Astrocyte (in vitro differentiated cells and primary cell): ENCODE data around the gene ZBTB16.

Source experiments
- EZH2 ChIP-seq: IDR thresholded peaks from 2 replicates; pipeline ENCODE4 v1.6.1; 2012; ENCODE audit warnings: mild to moderate bottlenecking, low read length, inconsistent platforms; ENCODE audit not compliant: insufficient read depth
- TF ChIP-seq, protein P1 (sequence below): IDR thresholded peaks from 2 replicates; pipeline ENCODE4 v1.5.1; 2011; ENCODE audit warnings: low read depth, mild to moderate bottlenecking, inconsistent platforms, low read length, moderate library complexity; ENCODE audit not compliant: insufficient read depth

DNA sequence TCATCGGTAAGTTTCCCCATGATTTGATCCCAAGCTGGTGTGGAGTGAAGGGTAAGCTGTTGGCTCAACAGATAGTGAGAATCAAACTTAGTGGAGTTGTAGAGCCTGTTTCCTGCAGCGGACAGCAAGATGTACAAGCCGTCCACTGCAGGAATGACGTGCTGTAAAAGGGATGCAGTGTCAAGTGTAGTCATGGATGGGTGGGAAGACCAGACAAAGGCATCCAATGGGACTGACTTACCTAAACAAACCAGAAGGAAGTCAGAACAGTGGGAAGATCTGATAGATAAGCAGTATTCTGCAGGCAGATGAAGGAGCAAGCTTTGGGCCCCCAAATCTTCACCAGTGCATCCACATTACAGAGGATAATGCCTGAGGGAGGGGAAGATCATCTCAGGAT, 8.8 kb downstream of the ZBTB16 start:
- TF ChIP-seq, protein P1, sequence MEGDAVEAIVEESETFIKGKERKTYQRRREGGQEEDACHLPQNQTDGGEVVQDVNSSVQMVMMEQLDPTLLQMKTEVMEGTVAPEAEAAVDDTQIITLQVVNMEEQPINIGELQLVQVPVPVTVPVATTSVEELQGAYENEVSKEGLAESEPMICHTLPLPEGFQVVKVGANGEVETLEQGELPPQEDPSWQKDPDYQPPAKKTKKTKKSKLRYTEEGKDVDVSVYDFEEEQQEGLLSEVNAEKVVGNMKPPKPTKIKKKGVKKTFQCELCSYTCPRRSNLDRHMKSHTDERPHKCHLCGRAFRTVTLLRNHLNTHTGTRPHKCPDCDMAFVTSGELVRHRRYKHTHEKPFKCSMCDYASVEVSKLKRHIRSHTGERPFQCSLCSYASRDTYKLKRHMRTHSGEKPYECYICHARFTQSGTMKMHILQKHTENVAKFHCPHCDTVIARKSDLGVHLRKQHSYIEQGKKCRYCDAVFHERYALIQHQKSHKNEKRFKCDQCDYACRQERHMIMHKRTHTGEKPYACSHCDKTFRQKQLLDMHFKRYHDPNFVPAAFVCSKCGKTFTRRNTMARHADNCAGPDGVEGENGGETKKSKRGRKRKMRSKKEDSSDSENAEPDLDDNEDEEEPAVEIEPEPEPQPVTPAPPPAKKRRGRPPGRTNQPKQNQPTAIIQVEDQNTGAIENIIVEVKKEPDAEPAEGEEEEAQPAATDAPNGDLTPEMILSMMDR: no peak
- no peak for TF ChIP-seq EZH2
